GM10248 (cell line): ENCODE measurements around the gene CYP26A1.

Experiments
- CTCF ChIA-PET: fragments of 300-600 bp; sonication (Branson Sonifier 250); formaldehyde crosslinking; extraction: SDS; loops from one replicate; lab custom pipeline; 2021; ENCODE audit warnings: antibody characterized with exemption; lab: Yijun Ruan, JAX
- POLR2A ChIA-PET: fragments of 350-650 bp; sonication (Branson Sonifier 250); formaldehyde crosslinking; extraction: SDS; loops from one replicate; lab custom pipeline; 2020; ENCODE audit warnings: antibody characterized with exemption; lab: Yijun Ruan, JAX
- DNase-seq: peaks from one replicate; pipeline ENCODE4 v3.0.0; 2012; ENCODE audit errors: extremely low spot score
- TF ChIP-seq, protein P1 (sequence below): IDR thresholded peaks from 2 replicates; pipeline ENCODE4 v1.5.1; 2012; ENCODE audit warnings: mild to moderate bottlenecking, low read depth; ENCODE audit errors: extremely low read depth, missing control alignments, control extremely low read depth

The CYP26A1 gene

DNA sequence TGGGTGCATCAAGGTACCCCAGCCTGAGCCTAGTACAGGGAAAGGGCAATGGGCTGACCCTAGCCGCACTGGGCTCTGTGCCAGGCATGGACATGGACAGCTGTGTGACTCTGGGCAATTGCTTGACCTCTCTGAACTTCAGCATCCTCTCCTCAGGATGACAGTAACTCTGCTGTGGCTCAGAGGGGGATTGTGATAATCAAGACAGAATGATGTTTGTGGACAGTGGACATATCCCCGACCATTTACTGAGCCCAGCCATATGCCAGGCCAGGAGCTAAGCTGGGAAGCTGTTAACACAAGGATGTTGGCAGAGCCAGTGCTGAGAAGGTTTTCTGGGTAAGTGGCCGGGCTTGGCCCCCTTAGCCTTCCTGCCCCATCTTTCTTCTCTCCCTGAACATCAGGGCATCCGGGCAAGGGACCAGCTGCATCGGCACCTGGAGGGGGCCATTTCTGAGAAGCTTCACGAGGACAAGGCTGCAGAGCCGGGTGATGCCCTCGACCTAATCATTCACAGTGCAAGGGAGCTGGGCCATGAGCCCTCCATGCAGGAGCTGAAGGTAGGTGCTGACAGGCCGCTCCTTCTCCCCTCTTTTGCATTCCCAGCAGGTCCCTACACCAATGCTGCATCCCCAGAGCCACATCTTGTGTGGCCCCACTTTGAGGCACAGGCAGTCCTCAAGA lies 9.6 kb upstream of the CYP26A1 start:
- DNase-seq, result no peak
- TF ChIP-seq, protein P1, sequence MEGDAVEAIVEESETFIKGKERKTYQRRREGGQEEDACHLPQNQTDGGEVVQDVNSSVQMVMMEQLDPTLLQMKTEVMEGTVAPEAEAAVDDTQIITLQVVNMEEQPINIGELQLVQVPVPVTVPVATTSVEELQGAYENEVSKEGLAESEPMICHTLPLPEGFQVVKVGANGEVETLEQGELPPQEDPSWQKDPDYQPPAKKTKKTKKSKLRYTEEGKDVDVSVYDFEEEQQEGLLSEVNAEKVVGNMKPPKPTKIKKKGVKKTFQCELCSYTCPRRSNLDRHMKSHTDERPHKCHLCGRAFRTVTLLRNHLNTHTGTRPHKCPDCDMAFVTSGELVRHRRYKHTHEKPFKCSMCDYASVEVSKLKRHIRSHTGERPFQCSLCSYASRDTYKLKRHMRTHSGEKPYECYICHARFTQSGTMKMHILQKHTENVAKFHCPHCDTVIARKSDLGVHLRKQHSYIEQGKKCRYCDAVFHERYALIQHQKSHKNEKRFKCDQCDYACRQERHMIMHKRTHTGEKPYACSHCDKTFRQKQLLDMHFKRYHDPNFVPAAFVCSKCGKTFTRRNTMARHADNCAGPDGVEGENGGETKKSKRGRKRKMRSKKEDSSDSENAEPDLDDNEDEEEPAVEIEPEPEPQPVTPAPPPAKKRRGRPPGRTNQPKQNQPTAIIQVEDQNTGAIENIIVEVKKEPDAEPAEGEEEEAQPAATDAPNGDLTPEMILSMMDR, result no peak
- POLR2A ChIA-PET, result no interaction called here
- CTCF ChIA-PET, result interaction anchor here (0.9 to 4.0 kb wide), 6 partner anchors 8 to 99 kb away, joined by 3 to 16 read pairs (median 4); no protein-coding TSS in a partner anchor

- TF ChIP-seq, protein P1, result no peak
- CTCF ChIA-PET, result interaction anchor here (0.9 to 4.0 kb wide), 4 partner anchors 9 to 100 kb away, joined by 4 to 16 read pairs (median 9); no protein-coding TSS in a partner anchor
- POLR2A ChIA-PET, result no interaction called here
- DNase-seq, result no peak
Observed at GRCh38 chr10:93064874-93065660, 8.6 kb upstream of the CYP26A1 start.

- ChIA-PET CTCF (interaction anchor here (2.9 kb wide), 1 partner anchor 15 kb away, joined by 13 read pairs; no protein-coding TSS in a partner anchor), POLR2A (no interaction called here)
- no peak for DNase-seq
- TF ChIP-seq, protein P1, result no peak
Observed at GRCh38 chr10:93065675-93066543, 7.8 kb upstream of the CYP26A1 start.

DNA sequence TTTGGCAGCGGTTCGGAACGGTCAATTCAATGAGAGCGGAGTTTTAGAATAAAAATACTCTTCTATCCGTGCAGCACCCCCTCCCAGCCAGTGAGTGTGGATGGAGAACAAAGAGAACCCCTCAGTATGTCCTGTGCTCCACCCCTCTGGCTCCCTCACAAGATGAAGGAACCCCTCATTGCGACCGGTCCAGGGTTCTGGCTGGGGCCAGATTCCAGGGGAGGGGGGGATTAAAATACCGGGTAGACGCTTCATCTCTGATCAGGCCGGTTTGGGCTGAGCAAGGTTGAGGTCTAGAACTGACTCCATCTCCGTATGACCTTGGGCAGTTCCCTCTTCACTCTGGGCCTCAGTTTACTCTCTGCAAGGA lies 7.2 kb upstream of the CYP26A1 start:
- POLR2A ChIA-PET, result no interaction called here
- TF ChIP-seq, protein P1, result no peak
- CTCF ChIA-PET, result interaction anchor here (2.9 kb wide), 1 partner anchor 14 kb away, joined by 13 read pairs; no protein-coding TSS in a partner anchor
- DNase-seq, result no peak

GRCh38 chr10:93067443-93068365 lies 6.0 kb upstream of the CYP26A1 start:
- ChIA-PET POLR2A (no interaction called here), CTCF (interaction anchor here (0.6 to 1.7 kb wide), 4 partner anchors 8 to 287 kb away, joined by 3 to 10 read pairs (median 4); no protein-coding TSS in a partner anchor)
- TF ChIP-seq, protein P1, result no peak
- DNase-seq, result no peak
